ENCODE results near the gene STON1. TPM values are rescaled to one million over a fixed set of nuclear protein-coding genes. Genes with fewer than 3 reads are reported as not detected.

Gene STON1
- total RNA-seq, 2 experiments from 2014 or later = 1.3 TPM

GRCh38 chr2:48541666-48542389 is 11.9 kb downstream of the STON1 start:
- Histone ChIP-seq H3K4me1 (ENCODE audit: insufficient read depth, low read length) (no peaks in the 10 kb centered on the region), H3K27me3 (ENCODE audit: control insufficient read depth in 1 of 2, insufficient read depth in 2 of 2, low read length in 2 of 2) (no peaks in the 10 kb centered on the region), H3K9me3 (ENCODE audit: control insufficient read depth in 1 of 2, insufficient read depth in 1 of 2, low read length in 2 of 2) (peaks cover 0 to 4% of the 10 kb centered on the region in 2 experiments), H3K27ac (ENCODE audit: low read depth in 1 of 2, low read length in 2 of 2) (no peak overlapping the region), H3K4me3 (ENCODE audit: low read length) (no peak overlapping the region), H3K36me3 (ENCODE audit: insufficient read depth, low read length) (no peaks in the 10 kb centered on the region)
- no peak overlapping the region for H3K4me3 Mint-ChIP-seq
- no peak for TF ChIP-seq CTCF (IDR thresholded peaks at IDR 0.05)
- no peak overlapping the region for H3K27ac Mint-ChIP-seq
- no peaks in the 10 kb centered on the region for H3K36me3 Mint-ChIP-seq (ENCODE audit: low read depth)
- DNase-seq (no peak), ATAC-seq (ENCODE audit: poor library complexity) (no peak)
- no peaks in the 10 kb centered on the region for H3K4me1 Mint-ChIP-seq (ENCODE audit: low read depth)
- intact Hi-C loops (cut with DNase I, micrococcal nuclease) = no loop called here
- H3K27me3 Mint-ChIP-seq = no peaks in the 10 kb centered on the region
- CTCF ChIA-PET = no interaction called here
- POLR2A ChIA-PET = no interaction called here
- no peaks in the 10 kb centered on the region for H3K9me3 Mint-ChIP-seq

GRCh38 chr2:48543895-48544294 is 13.9 kb downstream of the STON1 start:
- H3K27ac Mint-ChIP-seq = no peak overlapping the region
- H3K36me3 Mint-ChIP-seq (ENCODE audit: low read depth) = no peaks in the 10 kb centered on the region
- no peak for TF ChIP-seq CTCF (IDR thresholded peaks at IDR 0.05)
- H3K4me3 ChIP-seq (ENCODE audit: low read length) = no peak overlapping the region
- H3K27me3 ChIP-seq (ENCODE audit: control insufficient read depth in 1 of 2, insufficient read depth in 2 of 2, low read length in 2 of 2) = no peaks in the 10 kb centered on the region
- no peak overlapping the region for H3K27ac ChIP-seq (ENCODE audit: low read depth in 1 of 2, low read length in 2 of 2)
- H3K4me1 Mint-ChIP-seq (ENCODE audit: low read depth) = no peaks in the 10 kb centered on the region
- H3K4me1 ChIP-seq (ENCODE audit: insufficient read depth, low read length) = no peaks in the 10 kb centered on the region
- POLR2A ChIA-PET = no interaction called here
- no peaks in the 10 kb centered on the region for H3K9me3 Mint-ChIP-seq
- intact Hi-C loops (cut with DNase I, micrococcal nuclease) = no loop called here
- H3K9me3 ChIP-seq (ENCODE audit: control insufficient read depth in 1 of 2, insufficient read depth in 1 of 2, low read length in 2 of 2) = no peaks in the 10 kb centered on the region
- H3K36me3 ChIP-seq (ENCODE audit: insufficient read depth, low read length) = no peaks in the 10 kb centered on the region
- no peak for DNase-seq
- no peak for ATAC-seq (ENCODE audit: poor library complexity)
- no peaks in the 10 kb centered on the region for H3K27me3 Mint-ChIP-seq
- CTCF ChIA-PET = no interaction called here
- no peak overlapping the region for H3K4me3 Mint-ChIP-seq

- TF ChIP-seq CTCF (IDR thresholded peaks at IDR 0.05) = no peak
- Mint-ChIP-seq H3K4me3 (no peak overlapping the region), H3K27ac (no peak overlapping the region), H3K36me3 (ENCODE audit: low read depth) (no peaks in the 10 kb centered on the region), H3K27me3 (no peaks in the 10 kb centered on the region), H3K4me1 (ENCODE audit: low read depth) (no peaks in the 10 kb centered on the region), H3K9me3 (no peaks in the 10 kb centered on the region)
- no peak overlapping the region for H3K27ac ChIP-seq (ENCODE audit: low read depth in 1 of 2, low read length in 2 of 2)
- CTCF ChIA-PET = no interaction called here
- POLR2A ChIA-PET = no interaction called here
- no peak overlapping the region for H3K4me3 ChIP-seq (ENCODE audit: low read length)
- DNase-seq (no peak), ATAC-seq (ENCODE audit: poor library complexity) (no peak)
- H3K4me1 ChIP-seq (ENCODE audit: insufficient read depth, low read length) = no peaks in the 10 kb centered on the region
- intact Hi-C loops (cut with DNase I, micrococcal nuclease) = no loop called here
- no peaks in the 10 kb centered on the region for H3K36me3 ChIP-seq (ENCODE audit: insufficient read depth, low read length)
- no peaks in the 10 kb centered on the region for H3K9me3 ChIP-seq (ENCODE audit: control insufficient read depth in 1 of 2, insufficient read depth in 1 of 2, low read length in 2 of 2)
- no peaks in the 10 kb centered on the region for H3K27me3 ChIP-seq (ENCODE audit: control insufficient read depth in 1 of 2, insufficient read depth in 2 of 2, low read length in 2 of 2)
Measured at GRCh38 chr2:48545244-48545643, 15.3 kb downstream of the STON1 start.
